GM19328 (cell line): ENCODE data around the gene ESPN.

Source experiments
- ATAC-seq: cut with Tn5 transposase; IDR thresholded peaks from one replicate; pipeline ENCODE4 v1.9.1; 2021; ENCODE audit warnings: mild to moderate bottlenecking, moderate library complexity; ENCODE audit not compliant: unreplicated experiment

The ESPN gene

DNA sequence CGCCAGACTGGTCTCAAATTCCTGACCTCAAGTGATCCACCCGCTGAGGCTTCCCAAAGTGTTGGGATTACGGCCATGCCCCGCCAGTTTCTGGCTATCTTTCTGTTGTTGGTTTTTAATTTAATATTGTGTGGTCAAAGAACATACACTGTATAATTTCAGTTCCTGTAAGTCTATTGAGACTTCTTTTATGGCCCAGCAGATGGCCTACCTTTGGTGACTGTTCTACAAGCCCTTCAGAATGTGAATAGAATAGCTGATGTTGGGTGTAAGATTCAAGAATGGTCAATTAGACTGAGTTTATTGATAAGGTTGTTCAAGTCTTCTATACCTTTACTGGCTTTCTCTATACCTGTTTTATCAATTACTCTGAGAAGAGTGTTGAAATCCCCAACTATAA, 15.5 kb upstream of the ESPN start:
- no peak for ATAC-seq

DNA sequence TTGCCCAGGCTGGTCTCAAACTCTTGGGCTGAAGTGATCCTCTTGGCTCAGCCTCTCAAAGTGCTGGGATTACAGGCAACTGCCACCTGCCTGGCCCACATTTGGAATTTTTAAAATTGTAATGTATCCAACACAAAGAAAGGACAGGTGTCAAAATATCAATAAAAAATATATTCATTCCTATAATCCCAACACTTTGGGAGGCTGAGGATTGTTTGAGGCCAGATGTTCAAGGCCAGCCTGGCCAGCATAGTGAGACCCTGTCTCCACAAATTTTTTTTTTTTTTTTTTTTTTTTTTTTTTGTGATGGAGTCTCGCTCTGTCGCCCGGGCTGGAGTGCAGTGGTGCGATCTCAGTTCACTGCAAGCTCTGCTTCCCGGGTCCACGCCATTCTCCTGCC, 14.8 kb upstream of the ESPN start:
- no peak for ATAC-seq

DNA sequence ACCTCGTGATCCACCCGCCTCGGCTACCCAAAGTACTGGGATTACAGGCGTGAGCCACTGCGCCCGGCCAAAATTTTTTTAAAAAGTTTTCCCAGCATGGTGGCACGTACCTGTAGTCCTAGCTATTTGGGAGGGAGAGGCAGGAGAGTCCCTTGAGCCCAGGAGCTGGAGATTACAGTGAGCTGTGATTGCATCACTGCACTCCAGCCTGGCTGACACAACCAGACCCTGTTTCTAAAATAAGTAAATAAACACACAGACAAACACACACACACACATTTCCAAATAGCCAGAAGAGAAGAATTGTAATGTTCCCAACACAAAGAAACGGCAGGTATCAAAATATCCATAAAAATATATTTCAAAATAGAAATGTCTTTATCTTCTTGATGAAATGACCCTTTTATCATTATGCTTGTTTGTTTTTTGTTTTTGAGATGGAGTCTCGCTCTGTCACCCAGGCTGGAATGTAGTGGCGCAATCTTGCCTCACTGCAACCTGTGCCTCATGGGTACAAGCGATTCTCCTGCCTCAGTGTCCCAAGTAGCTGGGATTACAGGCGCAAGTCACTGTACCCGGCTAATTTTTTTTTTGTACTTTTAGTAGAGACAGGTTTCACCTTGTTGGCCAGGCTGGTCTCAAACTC, 14.2 kb upstream of the ESPN start:
- ATAC-seq, result no peak

DNA sequence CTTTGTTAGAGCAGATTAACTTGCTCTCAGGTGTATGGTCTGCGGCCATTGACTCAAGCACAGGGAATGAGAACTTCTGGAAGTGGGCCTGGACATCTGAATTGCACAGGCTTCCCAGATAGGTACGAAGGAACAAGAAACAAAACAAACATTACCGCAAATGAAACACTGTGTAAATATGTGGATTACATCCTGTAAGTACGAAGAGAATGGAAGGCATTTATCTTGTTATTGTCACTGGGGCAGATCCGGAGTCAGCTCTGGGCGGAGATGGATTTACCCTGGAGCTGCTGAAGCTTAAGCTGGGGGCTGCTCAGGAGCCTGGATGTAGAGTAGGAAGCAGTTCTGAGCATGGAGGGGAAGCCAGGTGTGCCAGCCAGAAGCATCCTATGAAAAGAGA, 11.7 kb upstream of the ESPN start:
- no peak for ATAC-seq

DNA sequence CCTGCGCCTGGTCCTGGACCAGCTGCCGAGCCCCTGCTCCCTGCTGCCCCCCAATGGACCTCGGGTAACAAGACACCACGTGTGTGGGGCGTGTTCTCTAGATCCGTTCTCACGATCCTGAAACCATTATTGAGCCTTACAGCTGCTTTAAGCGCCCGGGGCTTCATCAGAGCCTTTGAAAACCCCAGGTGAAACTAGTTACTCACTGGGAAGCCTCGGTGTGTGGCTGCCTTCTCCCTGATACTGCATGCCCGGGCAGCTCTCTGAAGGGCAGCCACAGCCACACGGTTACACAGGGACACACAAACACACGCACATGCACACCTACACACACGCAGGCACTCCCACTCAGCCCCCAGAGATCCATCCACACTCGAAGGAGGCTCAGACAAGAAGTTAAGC, 10.1 kb upstream of the ESPN start:
- no peak for ATAC-seq

DNA sequence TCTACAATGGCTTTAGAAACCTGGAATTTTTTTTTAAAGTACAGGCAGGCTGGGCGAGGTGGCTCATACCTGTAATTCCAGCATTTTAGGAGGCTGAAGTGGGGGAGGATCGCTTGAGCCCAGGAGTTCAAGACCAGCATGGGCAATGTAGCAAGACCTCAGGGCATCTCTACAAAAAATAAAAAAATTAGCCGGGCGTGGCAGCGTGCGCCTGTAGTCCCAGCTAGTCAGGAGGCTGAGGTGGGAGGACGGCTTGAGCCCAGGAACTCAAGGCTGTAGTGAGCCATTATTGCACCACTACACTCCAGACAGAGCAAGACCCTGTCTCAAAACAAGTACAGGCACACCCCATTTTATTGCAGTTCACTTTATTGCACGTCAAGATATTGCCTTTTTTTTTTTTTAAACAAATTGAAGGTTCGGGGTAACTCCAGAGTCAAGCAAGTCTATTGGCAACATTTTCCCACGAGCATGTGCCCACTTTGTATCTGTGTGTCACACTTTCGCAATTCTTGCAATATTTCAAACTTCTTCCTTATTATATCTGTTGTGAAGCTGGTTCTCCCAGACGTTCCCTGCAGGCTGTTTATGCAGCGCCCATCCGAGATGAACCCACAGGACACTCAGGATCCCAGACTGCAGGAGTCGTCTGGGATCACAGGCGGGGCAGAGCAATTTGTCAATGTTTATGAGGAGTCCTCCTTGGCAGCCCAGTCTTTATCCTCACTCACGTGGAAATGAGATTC, 9.5 kb upstream of the ESPN start:
- ATAC-seq, result no peak

DNA sequence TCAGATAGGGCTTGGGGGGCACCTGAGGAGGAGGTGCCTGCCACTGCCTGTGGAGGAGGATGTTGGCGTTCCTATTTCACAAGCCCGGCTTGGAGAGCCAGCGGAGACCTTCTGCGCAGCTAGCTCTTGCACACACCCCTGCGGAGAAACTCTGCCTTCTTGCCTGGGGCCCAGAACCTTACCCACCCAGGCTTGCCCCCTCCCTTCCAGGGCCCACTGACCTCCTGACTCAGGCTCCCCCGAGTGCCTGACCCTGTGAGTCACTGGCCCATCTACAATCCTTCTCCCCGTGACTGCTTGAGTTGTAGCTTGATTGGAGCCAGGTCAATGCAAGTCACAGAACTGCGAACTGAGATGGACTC, 8.3 kb upstream of the ESPN start:
- no peak for ATAC-seq

DNA sequence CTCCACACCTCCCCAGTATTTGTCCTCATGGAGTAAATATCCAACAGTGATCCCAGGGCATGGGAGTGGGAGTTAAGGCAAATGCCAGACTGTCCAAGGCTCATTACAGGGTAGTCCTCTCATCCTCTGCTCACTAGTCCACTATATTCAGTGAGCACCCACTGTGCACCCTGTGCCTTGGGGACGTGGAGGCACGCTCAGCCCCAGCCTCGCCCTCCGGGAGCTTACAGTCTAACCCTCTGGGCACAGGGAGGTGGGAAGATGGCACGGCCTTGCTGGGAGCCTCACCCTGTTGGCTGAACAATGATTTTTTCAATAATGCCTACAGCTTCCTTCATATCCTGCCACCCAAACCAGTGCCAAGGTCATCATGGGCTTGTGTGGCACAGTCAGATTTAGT, 7.7 kb upstream of the ESPN start:
- no peak for ATAC-seq

DNA sequence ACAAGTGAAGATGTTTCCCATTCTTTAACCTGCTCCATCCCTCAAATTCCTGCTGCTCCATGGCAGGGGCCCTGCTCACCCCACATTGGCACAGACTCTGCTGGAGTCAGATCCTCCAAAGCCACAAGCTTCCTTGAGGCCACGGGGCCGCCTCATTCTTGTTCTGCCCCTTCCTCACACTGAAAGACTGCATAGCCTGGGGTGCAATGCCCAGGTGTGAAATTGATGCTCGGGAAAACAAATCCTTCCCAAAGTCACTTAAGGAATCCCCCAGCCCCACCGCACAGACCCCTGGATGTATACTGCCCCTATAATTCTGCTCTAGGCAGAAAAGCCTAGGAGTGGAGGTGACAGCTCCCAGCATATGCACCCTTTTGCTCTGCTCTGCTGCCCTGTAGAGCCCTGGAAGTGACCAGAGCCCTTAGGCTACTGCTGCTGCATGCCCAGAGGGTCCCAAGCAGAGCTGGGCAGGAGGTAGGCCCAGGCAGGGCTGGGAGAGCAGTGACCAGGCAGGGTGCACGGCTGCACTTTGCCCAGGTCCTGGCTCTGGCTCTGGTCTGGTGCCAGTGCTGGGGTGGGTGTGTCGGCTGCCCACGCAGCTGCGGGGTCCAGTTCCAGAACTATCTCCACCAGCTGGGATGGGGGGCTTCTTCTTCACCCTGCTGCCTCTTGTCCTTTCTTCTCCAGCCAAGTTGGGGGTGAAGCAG, 6.5 kb upstream of the ESPN start:
- ATAC-seq, result no peak

DNA sequence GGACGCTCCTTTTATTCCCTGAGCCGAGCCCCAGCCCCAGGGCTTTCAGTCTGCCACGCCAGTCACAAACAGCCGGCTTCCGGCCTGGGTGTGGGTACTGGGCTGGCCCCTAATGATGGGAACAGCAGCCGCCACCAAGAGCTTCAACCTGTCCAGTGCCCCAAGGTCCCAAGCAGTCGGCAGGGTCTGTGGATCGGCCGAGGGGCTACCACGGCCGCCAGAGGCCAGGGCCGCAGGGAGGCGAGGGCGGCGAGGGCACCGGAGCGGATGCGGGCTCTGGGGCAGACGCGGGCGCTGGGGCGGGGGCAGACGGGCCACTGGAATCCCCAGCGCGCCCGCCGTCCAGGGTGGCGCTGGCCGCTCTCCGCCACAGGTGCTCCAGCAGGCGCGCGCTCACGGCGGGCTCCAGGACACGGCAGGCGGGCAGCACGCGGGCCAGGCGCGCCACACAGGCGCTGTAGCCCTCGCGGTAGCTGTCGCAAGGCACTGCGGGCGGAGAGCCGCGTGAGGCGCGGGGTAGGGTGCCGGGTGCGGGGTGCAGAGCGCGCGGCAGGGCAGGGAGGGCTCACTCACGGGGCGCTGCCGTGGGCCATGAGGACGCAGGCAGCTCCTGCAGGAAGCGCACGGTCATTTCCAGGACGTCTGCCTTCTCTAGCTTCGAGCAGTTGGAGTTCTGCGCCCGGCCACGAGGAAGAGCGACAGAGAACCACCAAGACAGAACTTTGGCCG, 5.7 kb upstream of the ESPN start:
- ATAC-seq, result no peak

DNA sequence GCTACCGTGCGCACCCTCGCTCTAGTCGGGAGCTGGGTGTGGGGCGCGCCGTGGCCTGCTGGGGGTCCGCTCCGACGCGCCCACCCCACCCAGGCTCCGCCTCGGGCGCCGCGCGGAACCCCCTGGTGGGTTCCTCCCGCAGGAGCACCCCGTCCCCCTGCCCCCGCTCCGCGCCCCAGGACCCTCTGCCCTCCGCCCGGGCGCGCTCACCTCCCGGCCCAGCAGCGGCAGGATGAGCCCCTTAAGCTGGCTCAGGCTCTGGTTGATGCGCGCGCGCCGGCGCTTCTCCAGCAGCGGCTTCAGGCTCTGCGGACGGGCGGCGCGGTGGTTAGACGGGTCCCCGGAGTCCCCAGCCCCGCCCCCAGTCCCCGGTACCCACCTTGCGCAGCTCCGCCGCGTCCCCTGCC, 5.2 kb upstream of the ESPN start:
- ATAC-seq, result no peak

DNA sequence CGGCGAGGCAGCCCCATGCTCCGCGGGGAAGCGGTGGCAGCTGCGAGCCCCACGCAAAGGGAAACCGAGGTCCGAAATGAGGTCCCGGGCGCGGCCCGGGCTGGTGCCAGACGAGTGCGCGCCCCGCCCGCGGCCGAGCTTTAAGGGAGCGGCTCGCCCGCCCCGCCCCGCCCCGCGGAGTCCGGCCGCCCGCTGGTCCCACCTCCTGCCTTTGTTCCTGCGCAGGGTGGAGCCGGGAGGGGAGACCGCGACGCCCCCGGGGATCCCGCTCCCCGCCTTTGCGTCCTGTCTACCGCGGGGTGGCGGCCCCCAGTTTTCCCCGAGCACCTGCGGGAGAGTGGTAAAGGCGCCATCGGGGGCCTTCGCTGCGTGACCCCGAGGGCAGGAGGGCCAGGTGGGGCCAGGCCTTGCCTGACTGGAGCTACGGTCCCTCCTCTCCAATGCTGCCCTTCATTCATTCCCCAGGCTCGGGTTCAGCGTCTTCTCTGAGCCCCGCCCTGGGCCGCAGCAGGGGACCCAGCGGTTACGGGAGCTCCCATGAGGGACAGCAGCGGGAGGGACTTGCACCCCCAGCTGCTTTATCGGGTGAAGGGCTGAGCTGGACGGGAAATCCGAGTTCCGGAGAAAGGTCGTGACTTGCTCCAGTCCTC, 4.6 kb upstream of the ESPN start, which contains the start of gene HES2:
TSS of gene HES2 (minus strand) at position 116 of the 650 bp plus-strand sequence. CDS start at position 17, 99 bp downstream.
- no peak for ATAC-seq

DNA sequence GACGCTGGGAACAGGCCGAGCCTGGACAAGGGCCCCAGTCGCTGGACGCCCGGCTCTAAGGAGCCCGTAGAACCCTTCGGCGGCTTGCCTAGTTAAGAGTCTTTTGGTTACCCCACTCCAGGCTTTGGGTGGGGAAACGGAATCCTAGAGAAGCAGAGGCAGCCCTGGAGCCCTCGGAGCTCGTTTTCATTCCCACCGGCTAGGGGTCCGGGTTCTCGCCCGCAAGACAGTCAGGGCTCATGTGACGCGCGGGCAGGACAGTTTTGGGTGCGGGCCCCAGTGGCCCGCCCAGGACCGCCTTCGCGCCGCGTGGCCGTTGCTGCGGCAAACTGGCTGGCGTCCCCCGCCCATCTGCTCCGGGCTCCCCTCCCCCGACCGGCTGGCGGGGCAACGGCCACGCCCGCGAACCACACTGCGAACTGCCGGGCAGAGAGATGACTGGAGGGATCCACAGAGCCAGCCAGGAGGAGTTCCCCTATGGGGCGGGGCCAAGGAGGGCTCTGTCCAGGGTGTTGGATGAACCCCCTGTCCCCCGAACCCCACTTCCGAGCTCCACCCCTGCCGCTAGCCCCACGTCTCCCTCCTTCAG, 4.0 kb upstream of the ESPN start:
- ATAC-seq, result no peak

DNA sequence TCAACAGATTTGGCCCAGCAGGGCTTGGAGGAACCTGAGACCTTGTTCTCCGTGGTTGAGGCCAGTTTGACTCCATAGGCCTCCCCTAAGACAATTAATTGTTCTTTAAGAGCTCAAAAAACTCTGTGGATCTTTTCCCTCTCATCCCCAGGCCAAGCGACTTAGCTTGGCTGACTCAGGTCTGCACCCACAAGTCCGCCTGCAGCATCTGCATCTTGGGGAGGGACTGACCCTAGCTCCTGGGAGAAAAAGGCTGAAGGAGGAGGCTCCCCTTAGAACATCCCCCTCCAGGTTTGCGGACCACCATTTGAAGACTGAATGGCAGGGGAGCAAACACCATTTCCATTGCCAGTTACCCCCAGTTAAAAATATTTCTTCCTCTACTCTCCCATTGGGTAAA, 3.3 kb upstream of the ESPN start:
- ATAC-seq, result no peak

DNA sequence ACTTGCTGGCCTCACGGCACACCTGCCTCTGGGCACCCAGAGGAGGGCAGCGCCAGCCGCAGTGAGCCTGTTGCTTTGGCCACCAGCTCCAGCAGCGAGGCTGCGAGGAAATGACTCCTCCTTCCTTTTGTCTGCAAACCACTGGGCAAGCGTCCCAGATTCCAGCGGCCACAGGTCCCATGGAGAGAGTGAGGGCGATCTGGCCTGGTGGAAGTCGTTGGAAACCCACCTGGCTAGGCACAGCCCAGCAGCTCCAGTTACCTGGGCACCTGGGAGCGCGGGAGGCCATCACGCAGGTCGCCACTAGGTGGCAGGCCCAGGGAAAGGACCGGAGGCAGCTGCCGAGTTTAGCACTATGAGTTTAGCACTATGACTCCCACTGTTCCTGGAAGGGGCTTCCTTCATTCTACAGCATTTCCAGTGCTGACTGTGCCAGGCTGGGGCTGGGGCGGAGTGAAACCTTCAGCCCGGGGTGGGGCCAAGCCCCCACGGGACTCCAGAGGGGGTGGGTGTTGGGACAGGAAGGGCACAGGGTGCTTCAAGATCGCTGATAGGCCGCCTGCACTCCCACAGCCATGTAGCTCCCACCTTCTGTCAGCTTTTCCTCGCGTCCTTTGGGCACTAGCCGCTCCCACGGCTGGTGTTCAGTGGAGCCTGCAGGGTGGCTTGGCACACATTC, 1.1 kb upstream of the ESPN start:
- ATAC-seq, result no peak

DNA sequence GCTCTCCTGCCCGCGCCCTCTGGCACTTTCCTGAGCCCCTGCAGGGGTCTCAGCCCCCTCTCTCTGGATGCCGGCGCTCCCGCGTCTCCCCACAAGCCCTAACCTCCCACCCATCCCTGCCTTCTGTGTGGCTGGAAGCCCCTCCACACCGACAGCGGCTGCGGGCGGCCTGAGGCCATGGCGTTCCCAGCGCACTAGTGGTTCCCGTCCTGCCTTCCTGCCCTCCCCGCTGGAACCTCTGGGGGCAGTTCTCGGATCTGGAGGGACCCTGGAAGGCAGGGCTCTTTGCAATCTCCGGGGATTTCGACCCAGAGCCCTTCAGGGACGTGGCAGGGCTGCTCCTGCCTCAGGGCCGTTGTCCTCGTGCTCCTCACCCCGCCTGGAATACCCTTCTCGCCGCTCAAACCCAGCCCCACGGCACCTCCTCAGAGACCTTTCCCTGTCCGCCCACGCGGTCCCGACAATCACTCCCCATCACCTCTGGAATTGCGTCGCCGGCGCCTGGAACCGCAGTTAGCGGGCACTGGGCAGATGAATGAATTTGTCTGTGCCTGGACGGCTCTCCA, 493 bp upstream of the ESPN start:
- ATAC-seq, result no peak

DNA sequence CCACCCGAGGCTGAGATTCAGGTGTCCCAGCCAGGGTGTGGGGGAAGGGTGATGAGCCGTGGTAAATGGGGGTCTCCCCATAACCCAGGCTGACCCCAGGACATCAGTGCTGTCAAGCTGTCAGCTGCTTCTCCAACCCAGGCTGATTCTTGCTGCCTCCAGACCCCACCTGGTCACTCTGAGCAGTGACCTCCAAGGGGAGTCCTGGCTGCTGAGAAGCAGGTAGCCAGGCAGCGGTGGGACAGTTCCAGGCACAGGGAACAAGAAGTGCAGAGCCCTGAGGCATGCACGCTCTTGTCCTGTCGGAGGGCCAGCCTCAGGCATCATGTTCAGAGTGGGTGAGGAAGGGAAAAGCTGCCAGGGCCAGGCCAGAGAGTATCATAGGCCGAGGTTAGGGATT, 1.1 kb downstream of the ESPN start:
- no peak for ATAC-seq

DNA sequence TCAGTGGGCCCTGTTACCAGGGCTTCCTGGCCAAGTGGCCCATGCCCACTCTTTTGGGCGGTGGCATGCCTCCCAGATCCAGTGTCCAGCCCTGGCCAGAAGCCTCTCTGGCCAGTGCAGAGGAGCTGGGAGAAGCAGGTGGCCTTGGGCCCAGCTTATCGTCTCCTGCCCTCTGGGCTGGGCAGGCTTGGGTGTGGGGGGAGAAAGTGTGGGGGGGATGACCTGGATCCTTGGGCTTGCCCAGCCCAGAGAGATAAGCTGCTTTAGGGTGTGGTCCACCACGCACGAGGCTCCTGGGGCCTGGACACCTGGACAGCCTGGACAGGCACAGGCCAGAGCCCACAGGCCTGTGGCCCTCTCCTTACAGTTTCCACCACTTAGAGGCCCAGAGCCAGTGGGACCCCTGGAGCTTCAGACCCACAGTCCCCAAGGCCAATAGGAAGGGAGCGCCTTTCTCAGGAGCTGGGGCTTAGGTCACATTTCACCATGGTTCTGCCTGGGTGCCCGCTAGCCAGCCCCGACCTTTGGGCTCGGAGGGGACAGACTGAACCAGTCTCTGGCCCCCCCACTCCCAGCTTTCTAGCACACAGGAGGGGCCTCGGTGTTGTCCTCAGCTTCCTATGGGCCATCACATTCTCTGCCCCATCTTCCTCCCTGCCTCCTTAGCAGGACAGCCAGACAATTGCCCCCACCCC, 1.8 kb downstream of the ESPN start:
- ATAC-seq, result no peak

DNA sequence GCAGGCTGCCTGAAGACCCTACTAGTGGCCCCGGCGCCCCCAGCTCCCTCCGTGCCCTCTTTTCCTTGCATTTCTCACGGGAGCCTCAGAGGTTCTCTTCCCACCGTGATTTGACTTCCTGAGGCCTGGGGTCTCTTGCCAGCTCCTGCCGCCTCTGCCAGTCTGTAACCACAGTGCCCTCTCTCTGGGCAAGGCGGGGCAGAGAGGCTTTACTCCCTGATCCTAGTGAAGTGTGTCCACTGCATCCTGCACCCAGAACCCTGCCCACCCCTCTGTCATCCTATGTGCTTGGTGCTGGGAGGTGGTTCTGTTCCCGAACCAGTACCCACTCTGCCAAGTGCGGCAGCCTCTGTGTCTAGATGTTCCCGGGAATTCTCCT, 2.4 kb downstream of the ESPN start:
- no peak for ATAC-seq
